KOPT-K1 (cell line): Measurements from ENCODE around the gene OR2A5.

Experiments used
- H3K27ac ChIP-seq: fragments of 200-600 bp; sonication (generic); 2 replicates; pipeline ENCODE4 v1.5.1; 2016; ENCODE audit warnings: antibody characterized with exemption, mild to moderate bottlenecking, low read depth, low read length; ENCODE audit not compliant: poor library complexity, severe bottlenecking
- H3K36me3 ChIP-seq: fragments of 200-600 bp; sonication (generic); 2 replicates; pipeline ENCODE4 v1.5.1; 2017; ENCODE audit warnings: antibody characterized with exemption, mild to moderate bottlenecking, low read length, moderate library complexity; ENCODE audit not compliant: insufficient read depth
- H3K9me3 ChIP-seq: fragments of 200-600 bp; sonication (generic); 2 replicates; pipeline ENCODE4 v1.5.1; 2017; ENCODE audit warnings: antibody characterized with exemption, low read length, mild to moderate bottlenecking; ENCODE audit not compliant: insufficient read depth, poor library complexity, severe bottlenecking

Gene OR2A5

GRCh38 chr7:144063710-144064109, 15.0 kb downstream of the OR2A5 start:
- Histone ChIP-seq H3K36me3 (no peaks in the 10 kb centered on the region), H3K27ac (no peak overlapping the region), H3K9me3 (no peaks in the 10 kb centered on the region)

- no peak within 1 kb of the TSS for H3K27ac ChIP-seq
- no peaks in the 10 kb centered on the region for H3K9me3 ChIP-seq
- no peaks in the 10 kb centered on the region for H3K36me3 ChIP-seq
Observed at GRCh38 chr7:144069511-144069910, 20.8 kb downstream of the OR2A5 start, which contains the start of gene OR2A25. Gene OR2A25 (plus strand): TSS chr7:144069811. CDS start chr7:144074220, 4,409 bp downstream.

GRCh38 chr7:144069953-144070352, 21.2 kb downstream of the OR2A5 start:
- Histone ChIP-seq H3K36me3 (no peaks in the 10 kb centered on the region), H3K9me3 (no peaks in the 10 kb centered on the region), H3K27ac (no peak overlapping the region)

GRCh38 chr7:144074374-144074773, 25.6 kb downstream of the OR2A5 start:
- Histone ChIP-seq H3K9me3 (no peaks in the 10 kb centered on the region), H3K27ac (no peak overlapping the region)

GRCh38 chr7:144085978-144086377, 37.2 kb downstream of the OR2A5 start, which contains the start of gene OR2A12:
Gene OR2A12 (plus strand): TSS chr7:144086278. CDS start chr7:144095108, 8,830 bp downstream.
- H3K27ac ChIP-seq = no peak within 1 kb of the TSS
- peaks cover 4% of the 10 kb centered on the region for H3K9me3 ChIP-seq
- no peaks in the 10 kb centered on the region for H3K36me3 ChIP-seq

More at GRCh38 chr7:144074374-144074773, 25.6 kb downstream of the OR2A5 start:
- no peaks in the 10 kb centered on the region for H3K36me3 ChIP-seq

GRCh38 chr7:144086730-144087129, 38.0 kb downstream of the OR2A5 start:
- no peak overlapping the region for H3K27ac ChIP-seq
- H3K36me3 ChIP-seq = no peaks in the 10 kb centered on the region
- peaks cover 4% of the 10 kb centered on the region for H3K9me3 ChIP-seq

GRCh38 chr7:144087230-144087629, 38.5 kb downstream of the OR2A5 start:
- H3K9me3 ChIP-seq = peaks cover 4% of the 10 kb centered on the region
- no peak overlapping the region for H3K27ac ChIP-seq
- no peaks in the 10 kb centered on the region for H3K36me3 ChIP-seq

- peaks cover 4% of the 10 kb centered on the region for H3K9me3 ChIP-seq
- H3K36me3 ChIP-seq = no peaks in the 10 kb centered on the region
Observed at GRCh38 chr7:144090667-144091066, 41.9 kb downstream of the OR2A5 start.

GRCh38 chr7:144098776-144099175, 50.0 kb downstream of the OR2A5 start:
- no peaks in the 10 kb centered on the region for H3K36me3 ChIP-seq
- no peaks in the 10 kb centered on the region for H3K9me3 ChIP-seq
- H3K27ac ChIP-seq = no peak overlapping the region

More at GRCh38 chr7:144090667-144091066, 41.9 kb downstream of the OR2A5 start:
- H3K27ac ChIP-seq = no peak overlapping the region

- no peak overlapping the region for H3K27ac ChIP-seq
- H3K9me3 ChIP-seq = no peaks in the 10 kb centered on the region
- H3K36me3 ChIP-seq = no peaks in the 10 kb centered on the region
Observed at GRCh38 chr7:144100607-144101006, 51.9 kb downstream of the OR2A5 start.

GRCh38 chr7:144102041-144102440, 53.3 kb downstream of the OR2A5 start:
- Histone ChIP-seq H3K27ac (no peak overlapping the region), H3K9me3 (no peaks in the 10 kb centered on the region), H3K36me3 (no peaks in the 10 kb centered on the region)

GRCh38 chr7:144105211-144105610, 56.5 kb downstream of the OR2A5 start:
- H3K36me3 ChIP-seq = no peaks in the 10 kb centered on the region
- H3K9me3 ChIP-seq = no peaks in the 10 kb centered on the region
- H3K27ac ChIP-seq = no peak overlapping the region
